GM19240 (cell line): ENCODE data around the gene UXT.

ENCODE experiments used
- DNase-seq: peaks from one replicate; pipeline ENCODE4 v3.0.0; 2011; ENCODE audit warnings: low spot score; ENCODE audit not compliant: insufficient read length

Gene UXT

DNA sequence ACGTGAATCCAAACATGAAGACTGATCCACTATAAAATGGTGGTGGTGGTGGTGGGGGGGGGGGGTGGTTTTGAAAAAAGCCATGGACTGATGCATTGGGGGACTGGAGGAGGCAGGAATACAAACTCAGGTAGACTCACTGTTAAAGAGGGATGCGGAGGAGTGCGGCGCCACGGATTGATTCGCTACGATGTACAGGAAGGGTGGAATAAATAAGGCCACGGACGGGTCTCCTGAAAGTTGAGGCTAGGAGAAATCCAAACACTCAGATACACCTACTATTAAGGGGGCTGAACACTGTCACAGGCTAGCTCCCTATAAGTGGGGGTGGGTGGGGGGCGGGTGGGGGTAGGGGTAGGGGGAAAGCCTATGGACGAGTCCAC, 9.2 kb downstream of the UXT start:
- no peak for DNase-seq

DNA sequence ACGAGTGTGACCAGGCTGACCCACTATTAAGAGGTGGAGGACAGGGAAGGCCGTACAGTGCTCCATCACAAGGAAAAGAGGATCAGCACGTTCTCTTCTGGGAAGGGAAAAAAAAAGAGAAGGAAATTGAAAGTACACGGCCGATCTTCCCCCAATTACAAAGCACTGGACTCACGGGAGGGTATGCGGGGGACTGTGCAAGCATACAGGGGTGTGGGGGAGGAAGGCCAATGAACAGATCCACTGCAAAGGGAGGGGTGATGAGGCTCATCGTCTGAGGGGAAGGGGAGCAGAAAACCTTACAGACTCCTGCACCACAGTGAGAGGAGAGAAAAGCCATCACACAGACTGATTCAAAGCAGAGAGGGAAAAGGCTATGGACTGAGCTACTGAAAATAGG, 9.7 kb downstream of the UXT start:
- no peak for DNase-seq

DNA sequence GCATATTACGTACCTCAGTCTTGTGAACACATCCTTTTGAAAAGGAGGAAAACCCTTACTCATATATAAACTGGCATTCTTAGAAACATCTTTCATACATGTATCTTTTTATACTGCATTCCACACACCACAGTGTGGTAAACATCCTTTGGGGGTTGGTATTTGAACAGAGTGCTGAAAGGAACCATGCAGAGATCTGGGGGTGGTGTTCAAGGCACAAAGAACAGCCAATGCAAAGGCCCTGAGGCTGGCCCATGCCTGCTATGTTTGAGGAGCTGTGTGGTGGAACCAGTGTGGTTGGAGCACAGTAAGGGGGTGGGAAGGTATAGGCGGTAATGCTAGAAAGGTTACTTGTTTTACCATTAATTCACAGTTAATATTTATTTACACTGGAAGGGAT, 10.6 kb downstream of the UXT start:
- no peak for DNase-seq

DNA sequence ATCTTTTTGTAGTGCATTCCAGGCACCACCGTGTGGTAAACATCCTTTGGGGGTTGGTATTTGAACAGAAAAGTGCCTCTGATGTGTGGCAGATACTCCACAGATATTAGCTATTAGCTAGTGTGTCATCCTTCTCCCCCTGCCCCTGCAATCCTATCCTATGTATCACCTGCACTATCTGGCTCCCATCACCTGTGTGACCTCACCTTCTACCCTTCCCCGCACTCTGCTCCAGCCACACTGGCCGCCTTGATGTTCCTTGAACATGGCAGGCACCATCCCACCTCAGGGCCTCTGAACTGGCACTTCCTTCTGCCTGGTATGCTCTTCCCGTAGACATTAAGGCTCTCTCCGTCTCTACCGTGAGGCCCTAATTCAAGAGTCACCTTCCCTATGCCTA, 12.3 kb downstream of the UXT start:
- no peak for DNase-seq

DNA sequence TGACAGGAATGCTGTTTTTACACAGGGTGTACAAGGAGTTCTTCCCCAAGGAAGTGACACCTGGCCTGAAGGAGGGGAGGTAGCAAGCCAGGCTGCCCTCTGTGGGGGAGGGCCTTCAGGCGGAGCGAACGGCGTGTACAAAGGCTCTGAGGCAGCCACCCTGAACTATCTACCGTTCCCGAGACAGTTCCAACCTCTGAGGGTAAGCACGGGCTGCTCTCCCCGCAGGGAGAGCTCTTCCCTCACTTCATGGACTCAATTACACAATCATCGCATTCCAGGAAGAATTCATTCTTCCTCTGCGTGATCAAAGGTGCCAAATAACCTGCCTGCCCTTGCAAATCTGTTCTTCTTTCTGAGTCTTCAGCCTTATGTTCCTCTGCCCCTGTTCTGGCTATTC, 13.4 kb downstream of the UXT start:
- no peak for DNase-seq

DNA sequence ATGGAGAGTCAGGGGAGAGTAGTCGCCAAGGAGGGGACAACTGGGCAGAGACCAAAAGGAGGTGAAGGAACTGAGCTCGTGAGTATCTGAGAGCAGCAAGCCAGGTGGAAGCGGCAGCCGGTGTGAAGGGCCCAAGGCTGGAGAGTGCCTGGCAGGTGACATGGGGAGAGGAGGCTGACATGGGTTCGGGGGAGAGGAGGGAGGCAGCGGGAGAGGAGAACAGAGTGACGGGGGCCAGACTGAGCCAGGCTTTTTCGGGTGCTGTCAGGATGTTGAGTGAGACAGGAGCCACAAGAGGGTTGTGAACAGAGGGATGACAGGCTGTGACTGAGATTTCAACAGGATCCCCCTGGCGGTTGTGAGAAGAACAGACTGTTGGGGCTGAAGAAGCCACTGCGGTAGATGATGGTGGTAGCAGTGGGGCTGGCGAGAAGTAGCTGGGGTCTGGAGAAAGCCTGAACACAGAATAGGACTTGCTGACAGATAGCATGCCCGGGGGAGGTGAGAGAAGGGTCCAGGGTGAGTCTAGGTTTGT, 14.4 kb downstream of the UXT start:
- no peak for DNase-seq

DNA sequence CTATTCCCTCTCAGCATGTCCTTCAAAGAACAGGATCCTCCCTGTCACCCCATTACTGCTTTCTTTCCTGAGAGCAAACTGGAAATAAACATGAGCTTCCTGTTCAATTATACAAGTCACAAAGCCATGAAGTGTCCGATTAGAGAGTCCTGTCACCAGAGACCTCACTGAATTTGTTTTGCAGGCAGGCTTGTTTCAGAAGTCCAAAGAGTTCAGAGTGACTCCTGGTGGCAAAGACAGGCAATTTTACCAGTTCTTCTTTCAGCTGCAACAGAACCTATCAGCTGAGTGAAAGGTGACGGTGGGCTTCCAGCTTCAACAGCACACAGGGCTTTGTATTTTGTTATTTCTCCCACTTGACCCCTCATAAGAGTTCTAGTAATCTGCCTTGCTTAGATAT, 15.1 kb downstream of the UXT start:
- DNase-seq: no peak

DNA sequence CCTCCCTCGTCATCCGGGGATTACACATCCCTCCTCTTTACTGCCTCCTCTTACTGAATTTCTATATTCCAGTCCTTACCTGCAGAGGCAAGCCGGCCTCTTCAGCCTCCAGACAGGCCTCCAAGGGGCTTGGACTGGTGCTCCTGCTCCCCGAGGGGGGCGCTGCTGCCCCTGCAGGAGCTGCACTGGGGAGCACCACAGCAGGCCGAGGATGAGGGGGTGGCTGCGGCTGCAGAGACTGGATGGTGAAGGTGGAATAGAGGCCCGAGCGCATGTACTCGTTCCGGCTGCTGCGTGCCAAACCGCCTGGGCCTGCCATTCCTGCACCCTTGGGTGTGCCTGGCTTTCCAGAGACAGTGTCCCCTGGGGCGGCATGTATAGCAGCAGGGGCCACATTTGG, 20.2 kb downstream of the UXT start:
- DNase-seq: no peak

DNA sequence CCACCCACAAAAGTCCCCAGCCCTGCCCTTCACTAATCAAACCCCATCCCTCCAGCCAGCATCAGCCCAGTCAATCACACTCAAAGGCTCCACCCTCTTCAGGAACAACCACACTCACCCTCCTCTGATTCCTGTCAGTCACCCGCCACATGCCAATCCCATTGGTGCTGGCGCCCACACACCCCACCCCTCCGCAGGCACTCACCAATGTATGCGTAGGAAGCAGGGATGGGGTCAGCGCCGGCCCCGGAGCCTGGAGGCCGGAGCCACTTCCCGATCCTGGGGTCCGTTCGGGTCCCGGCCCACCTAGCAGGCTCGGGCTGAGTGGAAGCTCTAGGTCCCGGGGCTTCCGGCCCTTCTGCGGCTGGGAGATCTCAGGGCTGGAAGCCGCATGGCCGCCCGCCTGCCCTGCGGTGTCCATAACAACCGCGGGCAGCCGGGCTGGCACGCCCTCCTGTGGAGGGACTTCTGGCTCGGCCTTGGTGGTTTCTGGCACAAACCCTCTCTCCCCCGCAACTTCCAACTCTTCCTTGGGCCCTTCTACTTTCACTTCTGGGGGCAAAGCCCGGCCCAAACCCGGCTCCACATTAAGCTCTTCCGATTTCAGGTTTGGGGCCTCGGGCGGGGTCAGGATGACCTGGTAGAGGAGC, 21.3 kb downstream of the UXT start:
- no peak for DNase-seq

DNA sequence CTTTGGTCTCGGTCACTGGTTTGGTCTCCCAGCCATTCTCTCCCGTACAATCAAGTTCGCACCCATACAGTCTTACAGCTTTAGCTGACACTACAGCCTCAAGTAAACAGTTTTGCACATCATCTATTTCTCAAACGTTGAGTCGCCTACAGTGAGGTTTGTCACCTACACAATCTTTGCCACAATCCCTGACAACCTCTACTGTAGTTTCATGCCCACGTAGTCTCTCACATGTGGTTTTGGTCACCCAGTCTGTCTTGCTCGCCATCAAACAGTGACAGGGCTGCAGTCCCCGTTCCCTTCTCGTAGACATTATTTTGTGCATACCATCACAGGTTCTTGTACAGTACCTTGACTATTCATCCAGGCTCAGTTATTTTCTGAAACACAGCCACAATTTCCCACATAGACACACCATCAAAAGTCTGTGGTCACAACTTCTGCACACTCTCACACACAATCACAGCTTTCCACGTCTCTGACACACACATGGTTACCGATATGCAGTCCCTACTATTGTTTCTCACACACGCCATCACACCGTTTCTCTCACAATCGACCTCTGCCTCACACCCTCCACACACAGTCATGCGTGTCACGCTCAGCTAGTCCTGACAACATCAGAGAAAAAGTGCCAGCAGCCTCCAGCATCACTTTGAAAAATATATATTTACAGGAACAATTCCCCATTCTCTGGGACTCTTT, 24.0 kb downstream of the UXT start:
- DNase-seq: no peak

DNA sequence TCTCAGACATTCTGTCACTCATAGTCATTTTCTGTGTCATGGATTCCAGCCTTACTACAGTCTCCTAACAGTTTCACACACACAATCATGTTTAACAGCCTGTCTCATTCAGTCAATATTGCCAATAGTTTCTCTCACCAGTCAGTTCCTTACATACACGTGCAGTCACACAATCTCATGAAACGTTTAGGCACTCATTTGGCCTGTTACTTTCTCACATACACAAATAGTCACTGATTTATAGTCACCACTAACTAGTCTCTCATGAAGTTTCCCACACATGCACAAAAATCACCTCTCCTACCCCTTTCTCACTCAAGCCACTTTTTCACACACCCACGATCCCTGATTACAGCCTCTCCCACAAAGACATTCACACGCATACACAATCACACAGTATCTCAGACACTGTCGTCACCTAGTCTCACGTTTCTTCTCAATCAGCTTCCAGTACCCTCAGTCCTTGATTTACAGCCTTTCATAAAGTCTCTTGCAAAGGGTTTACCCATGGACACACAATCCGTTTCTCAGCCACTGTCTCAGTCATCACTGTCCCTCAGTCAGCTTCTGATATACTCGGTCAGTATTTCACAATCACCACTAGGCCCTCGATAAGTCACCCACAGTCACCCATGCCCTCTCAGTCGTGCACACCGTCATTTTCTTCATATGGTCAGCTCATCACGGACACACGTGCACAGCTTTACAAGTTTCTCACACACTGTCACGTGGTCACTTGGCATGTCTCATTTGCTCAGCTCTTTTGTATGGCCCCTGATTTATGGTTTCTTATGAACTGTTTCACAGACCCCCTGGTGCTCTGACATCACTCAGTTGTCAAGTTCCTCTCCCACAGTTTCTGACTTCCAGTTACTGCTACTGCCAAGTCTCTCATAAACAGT, 25.0 kb downstream of the UXT start:
- DNase-seq: no peak

DNA sequence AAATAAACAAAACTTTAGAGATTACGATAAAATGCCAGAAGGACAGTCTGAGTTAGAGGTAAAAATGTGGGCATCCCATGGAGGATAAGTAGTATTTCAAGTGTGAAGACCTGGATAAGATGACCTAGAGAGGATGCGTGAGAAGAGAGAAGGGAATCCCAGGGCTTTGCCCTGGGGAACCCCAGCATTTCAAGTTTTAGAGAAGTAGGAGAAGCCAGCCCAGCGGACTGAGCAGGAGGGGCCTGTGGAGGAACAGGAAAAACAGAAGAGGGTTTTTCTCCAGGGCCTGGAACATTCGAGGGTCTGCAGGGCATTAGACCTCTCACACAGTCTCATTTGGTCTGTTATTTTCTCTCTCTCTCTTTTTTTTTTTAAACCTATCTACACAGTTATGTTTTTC, 26.3 kb downstream of the UXT start:
- DNase-seq: no peak

DNA sequence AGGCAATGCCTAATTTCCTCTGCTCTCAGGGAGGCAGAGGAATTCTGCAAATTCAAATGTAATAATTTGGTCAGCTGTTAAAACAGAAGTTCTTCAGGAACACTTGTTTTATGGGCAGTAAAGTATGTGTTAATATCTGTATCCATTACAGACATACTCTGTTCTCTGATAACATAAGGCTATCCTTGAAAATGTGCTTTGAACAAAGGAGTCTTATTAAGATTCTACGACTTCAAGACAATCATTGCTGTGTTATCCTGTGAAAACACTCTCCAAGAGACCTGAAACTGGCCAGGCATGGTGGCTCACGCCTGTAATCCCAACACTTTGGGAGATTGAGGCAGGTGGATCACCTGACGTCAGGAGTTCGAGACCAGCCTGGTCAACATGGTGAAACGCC, 27.3 kb downstream of the UXT start:
- DNase-seq: no peak

DNA sequence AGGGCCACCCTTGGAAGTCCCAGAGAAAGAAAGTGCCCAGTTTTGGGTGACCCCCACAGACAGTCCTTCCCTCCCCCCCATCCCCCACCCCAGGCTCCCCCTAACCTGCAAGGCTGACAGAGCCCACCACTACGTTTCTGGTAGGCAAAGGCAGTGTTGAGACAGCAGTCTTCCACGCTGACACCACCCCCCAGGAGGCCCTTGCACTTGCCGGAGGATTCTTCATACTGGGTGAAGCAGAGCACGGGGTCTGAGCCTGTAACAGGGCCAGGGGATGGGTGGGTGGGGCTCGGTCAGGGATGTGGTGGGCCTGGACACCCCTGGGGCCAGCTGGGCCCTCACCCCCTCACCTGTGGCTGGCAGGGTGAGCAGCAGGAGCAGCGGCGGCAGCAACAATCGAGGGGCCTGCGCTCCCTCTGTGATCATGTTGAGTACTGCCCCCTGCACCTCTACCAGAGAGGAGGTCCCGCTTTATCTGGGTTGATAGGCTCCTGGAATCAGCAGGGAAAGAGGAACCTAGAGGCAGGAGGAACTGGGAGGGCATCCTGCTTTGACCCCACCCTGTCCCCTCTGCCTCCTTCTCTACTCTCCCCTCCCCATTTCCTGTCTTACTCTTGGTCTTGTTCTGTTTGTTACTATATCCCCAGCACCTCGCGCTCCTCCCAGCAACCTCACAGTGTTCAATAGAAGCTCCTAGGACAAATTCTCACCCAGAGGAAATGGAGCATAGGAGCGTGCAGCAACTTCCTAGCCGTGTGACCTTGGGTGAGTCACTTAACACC, 29.4 kb downstream of the UXT start, which contains the start of gene CFP:
Gene CFP, minus strand, starts transcription at position 512 of the 782 bp plus-strand sequence. Its CDS starts 86 bp downstream, at position 426.
- DNase-seq: no peak

DNA sequence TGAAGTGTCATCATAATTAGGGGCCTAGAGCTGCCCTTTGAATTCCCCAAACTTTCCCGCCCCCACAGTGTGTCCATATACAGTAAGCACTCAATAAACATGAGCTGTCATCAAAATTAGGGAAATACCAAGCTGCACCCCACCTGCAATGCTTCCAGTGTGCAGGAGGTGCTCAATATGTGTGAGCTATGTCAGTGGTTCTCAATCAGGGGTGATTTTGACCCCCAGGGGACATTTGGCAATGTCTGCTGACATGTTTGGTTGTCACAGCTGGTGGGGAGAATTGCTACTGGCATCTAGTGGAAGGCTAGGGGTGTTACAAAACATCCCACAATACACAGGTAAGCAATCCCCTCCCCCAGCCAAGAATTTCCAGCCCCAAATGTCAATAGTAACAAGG, 30.0 kb downstream of the UXT start:
- no peak for DNase-seq

DNA sequence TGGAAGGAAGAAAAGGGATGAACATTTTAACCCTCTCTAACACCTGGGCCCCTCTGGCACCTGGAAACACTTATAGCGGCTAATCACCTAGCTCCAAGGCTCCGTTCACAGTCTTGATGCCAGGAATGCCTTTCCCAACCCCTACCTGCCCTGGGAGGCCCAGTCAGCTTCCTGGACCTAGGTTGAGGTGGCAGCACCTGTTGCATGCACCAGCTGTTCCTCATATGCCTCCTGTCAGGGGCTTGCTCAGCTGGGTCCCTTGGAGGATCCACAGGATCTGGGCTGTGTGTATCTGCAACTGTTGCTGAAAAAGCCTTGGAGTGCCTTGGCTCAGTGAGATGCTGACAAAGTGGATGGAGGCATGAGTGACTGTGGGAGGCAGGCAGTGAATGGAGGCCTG, 33.6 kb downstream of the UXT start:
- DNase-seq: no peak

DNA sequence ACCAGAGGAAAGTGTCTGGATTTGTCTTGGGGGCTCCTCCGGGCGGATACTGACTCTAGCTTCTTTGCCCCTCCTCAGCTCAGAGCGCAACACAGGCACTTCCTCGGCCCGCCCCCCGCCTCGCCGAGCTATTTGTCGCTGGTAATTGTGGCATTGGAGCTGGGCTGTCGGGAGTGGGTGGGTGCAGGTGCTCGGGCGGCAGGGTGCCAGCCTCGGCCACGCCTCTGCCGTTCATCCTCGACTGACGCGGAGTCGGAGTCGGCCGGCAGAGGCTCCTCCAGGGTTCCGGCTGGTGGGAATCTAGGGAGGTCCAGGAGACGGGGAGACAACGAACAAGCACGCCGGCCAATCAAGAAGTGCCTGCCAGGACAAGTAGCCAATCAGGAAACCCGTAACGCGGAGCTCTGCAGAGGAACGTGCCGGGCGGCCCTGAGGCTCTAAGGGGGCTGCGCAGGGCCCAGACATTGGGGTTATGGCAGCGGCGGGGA, 35.4 kb downstream of the UXT start:
- DNase-seq: no peak

DNA sequence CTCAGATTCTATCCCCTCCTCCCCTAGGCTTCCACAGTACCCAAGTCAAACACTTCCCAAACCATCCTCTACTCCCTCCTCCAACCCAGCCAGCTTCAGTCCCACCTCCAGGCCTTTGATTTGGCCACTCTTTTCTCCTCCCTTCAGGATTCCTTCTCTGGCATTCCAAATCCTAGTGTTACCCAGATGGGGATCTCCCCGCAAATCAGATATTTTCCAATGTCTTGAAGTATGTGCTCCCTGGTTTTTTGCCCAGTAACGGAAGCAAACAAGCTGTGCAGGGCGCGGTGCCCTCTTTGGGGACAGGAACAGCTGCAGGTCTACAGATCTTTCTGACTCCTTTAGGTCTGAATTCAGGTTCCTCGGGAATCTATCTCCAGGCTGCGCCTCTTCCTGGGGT, 37.1 kb downstream of the UXT start:
- DNase-seq: no peak

DNA sequence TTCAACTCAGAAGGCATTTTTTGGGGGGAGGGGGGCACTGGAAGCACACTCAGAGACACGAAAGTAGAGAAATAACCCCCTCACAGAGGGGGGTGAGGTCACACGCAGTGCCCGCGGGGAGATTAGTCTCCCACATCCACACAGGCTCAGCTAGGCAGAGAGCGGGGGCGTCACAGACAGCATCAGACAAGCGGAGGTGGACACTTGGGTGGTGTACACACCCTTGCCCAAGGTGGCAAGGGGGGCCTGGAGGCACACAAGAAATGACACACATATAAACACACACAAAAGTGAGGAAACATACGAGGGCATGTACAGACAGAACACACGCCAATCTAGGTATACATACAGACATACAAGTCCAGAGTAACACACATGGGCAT, 38.7 kb downstream of the UXT start:
- DNase-seq: no peak

DNA sequence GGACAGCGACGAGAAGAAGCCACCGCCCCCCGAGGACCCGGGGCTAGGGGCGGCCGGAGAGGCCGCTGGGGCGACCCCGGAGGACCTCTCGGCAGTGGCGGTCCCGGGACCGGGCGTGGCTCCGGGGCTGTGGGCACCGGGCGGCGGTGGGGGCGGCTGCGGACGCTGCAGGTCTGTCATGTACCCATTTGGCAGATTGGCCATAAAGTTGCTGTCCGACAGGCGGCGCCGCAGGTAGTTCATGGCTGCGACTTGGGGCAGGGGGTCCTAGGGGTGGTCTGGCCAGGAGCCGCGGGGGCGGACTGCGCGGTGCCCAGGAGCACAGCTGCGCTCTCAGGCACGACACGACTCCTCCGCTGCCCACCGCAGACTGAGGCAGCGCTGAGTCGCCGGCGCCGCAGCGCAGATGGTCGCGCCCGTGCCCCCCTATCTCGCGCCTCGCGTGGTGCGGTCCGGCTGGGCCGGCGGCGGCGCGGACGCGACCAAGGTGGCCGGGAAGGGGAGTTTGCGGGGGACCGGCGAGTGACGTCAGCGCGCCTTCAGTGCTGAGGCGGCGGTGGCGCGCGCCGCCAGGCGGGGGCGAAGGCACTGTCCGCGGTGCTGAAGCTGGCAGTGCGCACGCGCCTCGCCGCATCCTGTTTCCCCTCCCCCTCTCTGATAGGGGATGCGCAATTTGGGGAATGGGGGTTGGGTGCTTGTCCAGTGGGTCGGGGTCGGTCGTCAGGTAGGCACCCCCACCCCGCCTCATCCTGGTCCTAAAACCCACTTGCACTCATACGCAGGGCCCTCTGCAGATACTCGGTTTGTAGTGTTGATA, 39.3 kb downstream of the UXT start, which contains the start of gene SYN1:
Gene SYN1, minus strand, starts transcription at position 372 of the 817 bp plus-strand sequence. Its CDS starts 129 bp downstream, at position 243.
- peak; percentile 76 for DNase-seq
